HepG2 (cell line): ENCODE measurements around the gene AMHR2.

ENCODE experiments used
- ETV6 ChIP-seq: sonication (generic); formaldehyde crosslinking; conservative IDR thresholded peaks from 2 replicates; pipeline ENCODE4 v1.4.0; 2020; ENCODE audit warnings: missing genetic modification reagents
- POLR2A ChIP-seq, 2 experiments: IDR thresholded peaks; 2 replicates each; pipeline ENCODE4 v1.6.1; 2011; ENCODE audit warnings: low read depth in 2 of 2, low read length in 2 of 2, mild to moderate bottlenecking in 1 of 2, moderate library complexity in 1 of 2; ENCODE audit not compliant: insufficient read depth in 1 of 2
- SNAPC2 ChIP-seq: sonication (generic); formaldehyde crosslinking; IDR thresholded peaks from 2 replicates; pipeline ENCODE4 v1.8.1; 2022; ENCODE audit warnings: mild to moderate bottlenecking, missing genetic modification reagents
- TAF1 ChIP-seq: sonication (generic); formaldehyde crosslinking; IDR thresholded peaks from 2 replicates; pipeline ENCODE4 v1.4.0; 2020; ENCODE audit warnings: missing genetic modification reagents
- TP53 ChIP-seq: sonication (generic); formaldehyde crosslinking; conservative IDR thresholded peaks from 2 replicates; pipeline ENCODE4 v1.4.0; 2020; ENCODE audit warnings: missing genetic modification reagents
- ZNF138 ChIP-seq: sonication (generic); formaldehyde crosslinking; IDR thresholded peaks from 2 replicates; pipeline ENCODE4 v1.5.0; 2020; ENCODE audit warnings: mild to moderate bottlenecking, low read depth, missing genetic modification reagents
- ZSCAN29 ChIP-seq: sonication (generic); formaldehyde crosslinking; conservative IDR thresholded peaks from 2 replicates; pipeline ENCODE4 v1.4.0; 2020; ENCODE audit warnings: mild to moderate bottlenecking, missing genetic modification reagents

DNA sequence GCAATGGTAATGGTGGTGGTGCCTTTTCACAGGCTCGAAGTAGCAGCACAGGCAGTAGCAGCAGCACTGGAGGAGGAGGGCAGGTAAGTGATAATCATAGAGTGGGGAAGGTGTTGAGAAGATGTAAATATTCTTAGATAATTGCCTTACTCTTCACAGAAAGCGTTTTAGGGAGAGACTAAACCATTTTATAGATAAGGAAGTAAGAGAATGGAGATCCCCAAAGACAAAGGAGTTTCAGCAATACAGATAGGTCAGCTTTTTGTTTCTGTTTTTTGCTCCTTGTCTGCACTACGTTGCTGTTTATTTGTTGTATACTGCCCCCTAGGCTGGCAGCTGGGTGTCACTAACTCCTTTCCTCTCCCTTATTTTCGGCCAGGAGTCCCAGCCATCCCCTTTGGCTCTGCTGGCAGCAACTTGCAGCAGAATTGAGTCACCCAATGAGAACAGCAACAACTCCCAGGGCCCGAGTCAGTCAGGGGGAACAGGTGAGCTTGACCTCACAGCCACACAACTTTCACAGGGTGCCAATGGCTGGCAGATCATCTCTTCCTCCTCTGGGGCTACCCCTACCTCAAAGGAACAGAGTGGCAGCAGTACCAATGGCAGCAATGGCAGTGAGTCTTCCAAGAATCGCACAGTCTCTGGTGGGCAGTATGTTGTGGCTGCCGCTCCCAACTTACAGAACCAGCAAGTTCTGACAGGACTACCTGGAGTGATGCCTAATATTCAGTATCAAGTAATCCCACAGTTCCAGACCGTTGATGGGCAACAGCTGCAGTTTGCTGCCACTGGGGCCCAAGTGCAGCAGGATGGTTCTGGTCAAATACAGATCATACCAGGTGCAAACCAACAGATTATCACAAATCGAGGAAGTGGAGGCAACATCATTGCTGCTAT lies 41.7 kb upstream of the AMHR2 start:
- TF ChIP-seq ZSCAN29 (CRISPR knock-in tag) (no peak), TP53 (no peak), SNAPC2 (CRISPR knock-in tag) (no peak), TAF1 (no peak), POLR2A (IDR thresholded peaks at IDR 0.05; ENCODE audit: insufficient read depth in 1 of 2, low read depth in 2 of 2, low read length in 2 of 2) (no peak), ZNF138 (CRISPR knock-in tag) (no peak), ETV6 (CRISPR knock-in tag) (no peak)
